ENCODE measurements around the gene TDRKH.

The TDRKH gene

DNA sequence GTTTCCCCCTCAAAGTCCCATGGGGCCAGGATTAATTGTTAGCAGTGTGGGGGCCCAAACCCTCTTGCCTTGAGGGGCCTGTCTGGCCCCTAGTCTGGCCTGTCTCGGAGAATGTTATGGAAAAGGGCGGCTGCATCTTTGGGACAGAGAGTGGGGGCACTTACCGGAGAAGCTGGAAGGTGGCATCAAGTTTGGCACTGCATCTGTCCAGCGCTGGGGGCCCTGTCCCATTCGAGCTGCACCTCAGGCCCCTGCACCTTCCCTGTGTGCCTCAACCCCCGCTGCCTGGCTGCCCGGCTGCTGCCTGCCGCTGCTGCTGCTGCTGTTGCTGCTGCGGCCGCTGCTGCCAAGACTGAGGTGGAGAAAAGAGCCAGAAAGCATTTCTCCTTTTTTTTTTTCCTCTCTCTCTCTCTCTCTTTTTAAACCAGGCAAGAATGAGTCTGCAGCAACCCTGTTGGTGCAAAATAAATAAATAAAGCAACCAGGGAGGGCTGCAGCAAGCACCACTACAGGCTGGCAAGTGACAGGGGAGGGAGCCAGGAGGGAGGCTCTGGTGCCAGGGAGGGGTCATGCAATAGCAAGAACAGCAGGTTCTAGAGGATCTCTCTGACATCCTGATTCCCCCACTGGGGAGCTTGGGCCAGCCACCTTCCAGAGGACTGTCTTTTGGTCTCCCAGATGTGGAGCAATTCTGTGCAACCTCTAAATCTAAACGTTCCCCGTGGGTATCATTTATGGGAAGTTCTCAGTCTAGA is 14.9 kb upstream of the TDRKH start, which contains the start of gene LINGO4:
LINGO4 (minus strand) TSS at position 354 of the 755 bp plus-strand sequence. CDS start 2,715 bp downstream, outside the sequence.
- H3K79me1 ChIP-seq (replicated peaks; ENCODE audit: low read length, poor library complexity, severe bottlenecking) = no peaks in the 10 kb centered on the region
- H2AK5ac ChIP-seq (ENCODE audit: low read length, severe bottlenecking) = no peak within 1 kb of the TSS
- no peak within 1 kb of the TSS for H3K4ac ChIP-seq (ENCODE audit: low read depth in 1 of 2, low read length in 2 of 2)
- H2BK12ac ChIP-seq (ENCODE audit: low read length in 2 of 2) = no peak within 1 kb of the TSS
- DNase-seq = no peak
- H2BK15ac ChIP-seq (ENCODE audit: low read depth, poor library complexity, severe bottlenecking) = no peak within 1 kb of the TSS
- H3K4me2 ChIP-seq (ENCODE audit: low read length, poor library complexity, severe bottlenecking) = no peak within 1 kb of the TSS
- no peak within 1 kb of the TSS for H2BK5ac ChIP-seq (ENCODE audit: low read depth, low read length, poor library complexity, severe bottlenecking)
- no peaks in the 10 kb centered on the region for H3K9me3 ChIP-seq (ENCODE audit: control insufficient read depth, low read length)
- no peak within 1 kb of the TSS for H3K18ac ChIP-seq (ENCODE audit: low read depth in 1 of 2, low read length in 2 of 2)
- no peak within 1 kb of the TSS for H3K4me3 ChIP-seq (ENCODE audit: insufficient read depth in 1 of 2, low read depth in 1 of 2, low read length in 2 of 2)
- H2AFZ ChIP-seq (ENCODE audit: low read depth, low read length) = no peak within 1 kb of the TSS
- no peak within 1 kb of the TSS for H3K14ac ChIP-seq (ENCODE audit: low read length in 2 of 2)
- H4K91ac ChIP-seq (ENCODE audit: low read length) = no peak within 1 kb of the TSS
- H3K36me3 ChIP-seq (ENCODE audit: control insufficient read depth in 1 of 2, insufficient read depth in 2 of 2, low read depth in 1 of 2, low read length in 2 of 2) = no peaks in the 10 kb centered on the region
- H2BK120ac ChIP-seq (ENCODE audit: low read depth, low read length) = no peak within 1 kb of the TSS
- H3K23ac ChIP-seq (ENCODE audit: low read length in 2 of 2) = no peak within 1 kb of the TSS
- peaks cover 85 to 89% of the 10 kb centered on the region in 2 experiments for H3K27me3 ChIP-seq (ENCODE audit: control insufficient read depth in 1 of 2, insufficient read depth in 1 of 2, low read length in 2 of 2)
- no peaks in the 10 kb centered on the region for H3K4me1 ChIP-seq (ENCODE audit: control insufficient read depth, insufficient read depth, low read depth, low read length)
- no peak within 1 kb of the TSS for H3K9ac ChIP-seq (ENCODE audit: low read length)
- no peak within 1 kb of the TSS for H3K27ac ChIP-seq (ENCODE audit: low read length, poor library complexity, severe bottlenecking)
- 78% methylated on average over 12 of the region's 12 CpGs for WGBS
- no peak within 1 kb of the TSS for H4K8ac ChIP-seq (ENCODE audit: low read length)

DNA sequence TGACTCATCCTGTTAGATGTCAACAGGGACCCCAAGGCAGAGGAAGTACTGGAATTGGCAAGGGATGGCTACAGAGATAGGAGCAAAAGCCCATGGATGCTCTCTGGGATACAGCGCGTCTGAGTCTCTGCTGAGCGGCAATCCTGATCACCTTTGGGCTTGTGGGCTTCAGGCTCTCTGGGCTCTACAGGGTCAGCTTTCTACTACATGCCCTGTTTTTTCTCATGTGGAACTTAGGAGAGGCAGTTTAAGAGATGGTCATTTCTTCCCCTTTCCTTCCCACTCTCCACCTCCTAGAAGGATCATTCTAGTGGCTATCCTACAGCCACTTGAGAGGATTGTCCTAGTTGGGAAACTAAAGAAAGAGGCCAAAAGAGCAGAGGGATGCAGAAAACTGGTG is 13.6 kb upstream of the TDRKH start:
- H3K27ac ChIP-seq (ENCODE audit: low read length, poor library complexity, severe bottlenecking) = no peak overlapping the region
- H3K14ac ChIP-seq (ENCODE audit: low read length in 2 of 2) = no peak overlapping the region
- no peak overlapping the region for H4K8ac ChIP-seq (ENCODE audit: low read length)
- H3K27me3 ChIP-seq (ENCODE audit: control insufficient read depth in 1 of 2, insufficient read depth in 1 of 2, low read length in 2 of 2) = peaks cover 95 to 100% of the 10 kb centered on the region in 2 experiments
- WGBS = 100% methylated on average over 3 of the region's 3 CpGs
- H3K4me3 ChIP-seq (ENCODE audit: insufficient read depth in 1 of 2, low read depth in 1 of 2, low read length in 2 of 2) = no peak overlapping the region
- H3K9ac ChIP-seq (ENCODE audit: low read length) = no peak overlapping the region
- no peak overlapping the region for H2BK12ac ChIP-seq (ENCODE audit: low read length in 2 of 2)
- no peak overlapping the region for H3K18ac ChIP-seq (ENCODE audit: low read depth in 1 of 2, low read length in 2 of 2)
- H3K4me2 ChIP-seq (ENCODE audit: low read length, poor library complexity, severe bottlenecking) = no peak overlapping the region
- H3K79me1 ChIP-seq (replicated peaks; ENCODE audit: low read length, poor library complexity, severe bottlenecking) = no peaks in the 10 kb centered on the region
- H3K36me3 ChIP-seq (ENCODE audit: control insufficient read depth in 1 of 2, insufficient read depth in 2 of 2, low read depth in 1 of 2, low read length in 2 of 2) = no peaks in the 10 kb centered on the region
- no peak overlapping the region for H3K4ac ChIP-seq (ENCODE audit: low read depth in 1 of 2, low read length in 2 of 2)
- no peak overlapping the region for H3K23ac ChIP-seq (ENCODE audit: low read length in 2 of 2)
- H2BK5ac ChIP-seq (ENCODE audit: low read depth, low read length, poor library complexity, severe bottlenecking) = no peak overlapping the region
- no peak for DNase-seq
- no peak overlapping the region for H2AFZ ChIP-seq (ENCODE audit: low read depth, low read length)
- no peak overlapping the region for H2AK5ac ChIP-seq (ENCODE audit: low read length, severe bottlenecking)
- H3K9me3 ChIP-seq (ENCODE audit: control insufficient read depth, low read length) = no peaks in the 10 kb centered on the region
- H2BK120ac ChIP-seq (ENCODE audit: low read depth, low read length) = no peak overlapping the region
- no peak overlapping the region for H2BK15ac ChIP-seq (ENCODE audit: low read depth, poor library complexity, severe bottlenecking)
- no peaks in the 10 kb centered on the region for H3K4me1 ChIP-seq (ENCODE audit: control insufficient read depth, insufficient read depth, low read depth, low read length)
- H4K91ac ChIP-seq (ENCODE audit: low read length) = no peak overlapping the region

- Histone ChIP-seq H2BK15ac (ENCODE audit: low read depth, poor library complexity, severe bottlenecking) (no peak overlapping the region), H3K9ac (ENCODE audit: low read length) (no peak overlapping the region), H2AK5ac (ENCODE audit: low read length, severe bottlenecking) (no peak overlapping the region)
Measured at GRCh38 chr1:151803164-151803563, 12.9 kb upstream of the TDRKH start.

GRCh38 chr1:151802372-151802771 is 12.1 kb upstream of the TDRKH start:
- Histone ChIP-seq H4K91ac (ENCODE audit: low read length) (no peak overlapping the region), H3K4me2 (ENCODE audit: low read length, poor library complexity, severe bottlenecking) (no peak overlapping the region), H3K4me3 (ENCODE audit: insufficient read depth in 1 of 2, low read depth in 1 of 2, low read length in 2 of 2) (no peak overlapping the region), H3K4me1 (ENCODE audit: control insufficient read depth, insufficient read depth, low read depth, low read length) (no peaks in the 10 kb centered on the region), H3K14ac (ENCODE audit: low read length in 2 of 2) (no peak overlapping the region), H3K4ac (ENCODE audit: low read depth in 1 of 2, low read length in 2 of 2) (no peak overlapping the region), H2AK5ac (ENCODE audit: low read length, severe bottlenecking) (no peak overlapping the region), H3K27ac (ENCODE audit: low read length, poor library complexity, severe bottlenecking) (no peak overlapping the region), H2AFZ (ENCODE audit: low read depth, low read length) (no peak overlapping the region), H2BK15ac (ENCODE audit: low read depth, poor library complexity, severe bottlenecking) (no peak overlapping the region), H3K9me3 (ENCODE audit: control insufficient read depth, low read length) (no peaks in the 10 kb centered on the region), H3K18ac (ENCODE audit: low read depth in 1 of 2, low read length in 2 of 2) (no peak overlapping the region), H3K9ac (ENCODE audit: low read length) (no peak overlapping the region), H2BK12ac (ENCODE audit: low read length in 2 of 2) (no peak overlapping the region), H3K79me1 (replicated peaks; ENCODE audit: low read length, poor library complexity, severe bottlenecking) (no peaks in the 10 kb centered on the region), H4K8ac (ENCODE audit: low read length) (no peak overlapping the region), H2BK5ac (ENCODE audit: low read depth, low read length, poor library complexity, severe bottlenecking) (no peak overlapping the region), H2BK120ac (ENCODE audit: low read depth, low read length) (no peak overlapping the region), H3K23ac (ENCODE audit: low read length in 2 of 2) (no peak overlapping the region), H3K36me3 (ENCODE audit: control insufficient read depth in 1 of 2, insufficient read depth in 2 of 2, low read depth in 1 of 2, low read length in 2 of 2) (no peaks in the 10 kb centered on the region), H3K27me3 (ENCODE audit: control insufficient read depth in 1 of 2, insufficient read depth in 1 of 2, low read length in 2 of 2) (peaks cover 97 to 99% of the 10 kb centered on the region in 2 experiments)
- 82% methylated on average over 5 of the region's 5 CpGs for WGBS
- no peak for DNase-seq

More at GRCh38 chr1:151803164-151803563, 12.9 kb upstream of the TDRKH start:
- Histone ChIP-seq H3K36me3 (ENCODE audit: control insufficient read depth in 1 of 2, insufficient read depth in 2 of 2, low read depth in 1 of 2, low read length in 2 of 2) (no peaks in the 10 kb centered on the region), H2BK12ac (ENCODE audit: low read length in 2 of 2) (no peak overlapping the region), H3K23ac (ENCODE audit: low read length in 2 of 2) (no peak overlapping the region), H3K27ac (ENCODE audit: low read length, poor library complexity, severe bottlenecking) (no peak overlapping the region), H4K91ac (ENCODE audit: low read length) (no peak overlapping the region), H3K14ac (ENCODE audit: low read length in 2 of 2) (no peak overlapping the region), H3K4me1 (ENCODE audit: control insufficient read depth, insufficient read depth, low read depth, low read length) (no peaks in the 10 kb centered on the region), H2BK120ac (ENCODE audit: low read depth, low read length) (no peak overlapping the region), H3K79me1 (replicated peaks; ENCODE audit: low read length, poor library complexity, severe bottlenecking) (no peaks in the 10 kb centered on the region), H3K9me3 (ENCODE audit: control insufficient read depth, low read length) (no peaks in the 10 kb centered on the region), H3K4ac (ENCODE audit: low read depth in 1 of 2, low read length in 2 of 2) (no peak overlapping the region), H2BK5ac (ENCODE audit: low read depth, low read length, poor library complexity, severe bottlenecking) (no peak overlapping the region), H4K8ac (ENCODE audit: low read length) (no peak overlapping the region), H3K27me3 (ENCODE audit: control insufficient read depth in 1 of 2, insufficient read depth in 1 of 2, low read length in 2 of 2) (peaks cover 97 to 99% of the 10 kb centered on the region in 2 experiments), H2AFZ (ENCODE audit: low read depth, low read length) (no peak overlapping the region), H3K18ac (ENCODE audit: low read depth in 1 of 2, low read length in 2 of 2) (no peak overlapping the region), H3K4me3 (ENCODE audit: insufficient read depth in 1 of 2, low read depth in 1 of 2, low read length in 2 of 2) (no peak overlapping the region), H3K4me2 (ENCODE audit: low read length, poor library complexity, severe bottlenecking) (no peak overlapping the region)
- no peak for DNase-seq

Data from mesenchymal stem cell (in vitro differentiated cells and primary cell).